ENCODE measurements around the gene LARP1.

GRCh38 chr5:154823605-154824004 is 68.4 kb downstream of the LARP1 start:
- TF ChIP-seq CTCF (IDR thresholded peaks at IDR 0.05) (no peak), POLR2A (IDR thresholded peaks at IDR 0.05) (no peak)
